A549 (cell line): ENCODE data around the gene PLA2G4A. TPM values are rescaled to one million over a fixed set of nuclear protein-coding genes. Genes with fewer than 3 reads are reported as not detected.
A peak's percentile ranks its signal among the peaks of the same experiment; 100 is the strongest.

Experiments
- ATAC-seq, 2 experiments: fragments of 200-7000 bp in 1 of 2; fragments of >200 bp in 1 of 2; cut with Nextera tagmentation in 1 of 2; cut with Tn5 transposase in 1 of 2; 3 replicates each; pipeline versions ENCODE4 v1.8.0 to v1.9.1; 2018 to 2020; ENCODE audit warnings: mild to moderate bottlenecking in 1 of 2, moderate library complexity in 1 of 2
- CTCF ChIA-PET: fragments of 300-600 bp; sonication (Branson Sonifier 250); formaldehyde crosslinking; extraction: SDS; loops from one replicate; lab custom pipeline; 2021; ENCODE audit warnings: antibody characterized with exemption, inconsistent platforms; lab: Yijun Ruan, JAX
- POLR2A ChIA-PET: fragments of 350-600 bp; formaldehyde crosslinking; extraction: SDS; loops from one replicate; lab custom pipeline; 2021; ENCODE audit warnings: antibody characterized with exemption, inconsistent platforms; lab: Yijun Ruan, JAX
- DNase-seq, 2 experiments: peaks; one replicate each; pipeline versions ENCODE4 v3.0.0 to v3.0.0-alpha.2; 2011 to 2016; ENCODE audit warnings: low read depth in 1 of 2, low spot score in 1 of 2
- FAIRE-seq: peaks from 2 replicates; lab custom pipeline; 2011; peaks lifted over from hg19 to GRCh38; lab: Jason Lieb, UNC
- H3K27ac ChIP-seq, 2 experiments: fragments of >200 bp; sonication (Bioruptor Twin); formaldehyde crosslinking; 3 replicates each; pipeline ENCODE4 v1.5.1; 2016 to 2017
- H3K4me1 ChIP-seq: fragments of >200 bp; sonication (Bioruptor Twin); formaldehyde crosslinking; 3 replicates; pipeline ENCODE4 v1.6.1; 2016
- H3K4me2 ChIP-seq: fragments of >200 bp; sonication (Bioruptor Twin); formaldehyde crosslinking; 3 replicates; pipeline ENCODE4 v1.6.1; 2016
- H3K4me3 ChIP-seq: fragments of >200 bp; sonication (Bioruptor Twin); formaldehyde crosslinking; 3 replicates; pipeline ENCODE4 v1.5.1; 2016
- H3K9me3 ChIP-seq: fragments of >200 bp; sonication (Bioruptor Twin); formaldehyde crosslinking; 3 replicates; pipeline ENCODE4 v1.6.1; 2016
- BHLHE40 ChIP-seq: IDR thresholded peaks from 2 replicates; pipeline ENCODE4 v1.6.1; 2012; ENCODE audit warnings: low read depth, low read length, inconsistent platforms
- CBX2 ChIP-seq: fragments of 200-600 bp; sonication (generic); IDR thresholded peaks from 2 replicates; pipeline ENCODE4 v1.6.1; 2016; ENCODE audit warnings: low read depth, mild to moderate bottlenecking, borderline replicate concordance
- CBX8 ChIP-seq: fragments of 200-600 bp; sonication (generic); IDR thresholded peaks from 2 replicates; pipeline ENCODE4 v1.6.1; 2016
- CHD4 ChIP-seq: fragments of 200-600 bp; sonication (generic); IDR thresholded peaks from 2 replicates; pipeline ENCODE4 v1.6.1; 2016; ENCODE audit warnings: antibody characterized with exemption, mild to moderate bottlenecking, borderline replicate concordance
- EHF ChIP-seq: fragments of 250-450 bp; sonication (Bioruptor Pico); IDR thresholded peaks from 2 replicates; pipeline ENCODE4 v1.5.0; 2020; ENCODE audit warnings: mild to moderate bottlenecking
- EHMT2 ChIP-seq: fragments of 200-600 bp; sonication (generic); IDR thresholded peaks from 2 replicates; pipeline ENCODE4 v1.6.1; 2016; ENCODE audit warnings: antibody characterized with exemption, low read depth, mild to moderate bottlenecking, moderate library complexity
- EP300 ChIP-seq, 2 experiments: fragments of >200 bp; sonication (Bioruptor Twin); formaldehyde crosslinking; IDR thresholded peaks; 2 replicates in 1 of 2; 3 replicates in 1 of 2; pipeline ENCODE4 v1.6.1; 2016 to 2017
- ESRRA ChIP-seq: fragments of 150-350 bp; IDR thresholded peaks from 2 replicates; pipeline ENCODE4 v1.6.1; 2014; ENCODE audit warnings: mild to moderate bottlenecking, low read length, borderline replicate concordance
- FOSB ChIP-seq: fragments of 250-450 bp; sonication (Bioruptor Pico); IDR thresholded peaks from 2 replicates; pipeline ENCODE4 v1.5.0; 2020; ENCODE audit warnings: mild to moderate bottlenecking, moderate library complexity
- FOSL2 ChIP-seq, 2 experiments: fragments of 450-650 bp in 1 of 2; fragments of >200 bp in 1 of 2; sonication (Bioruptor Twin) in 1 of 2; formaldehyde crosslinking; IDR thresholded peaks; 2 replicates each; pipeline versions ENCODE4 v1.5.0 to v1.6.1; 2016 to 2020; ENCODE audit warnings: mild to moderate bottlenecking in 1 of 2, moderate library complexity in 1 of 2
- HOXA7 ChIP-seq: fragments of 250-450 bp; sonication (Bioruptor Pico); IDR thresholded peaks from 2 replicates; pipeline ENCODE4 v1.5.0; 2020; ENCODE audit warnings: mild to moderate bottlenecking, moderate library complexity
- JUNB ChIP-seq: fragments of >200 bp; sonication (Bioruptor Twin); formaldehyde crosslinking; IDR thresholded peaks from 2 replicates; pipeline ENCODE4 v1.6.1; 2016
- MAFK ChIP-seq: fragments of 450-650 bp; IDR thresholded peaks from 2 replicates; pipeline ENCODE4 v1.6.1; 2014; ENCODE audit not compliant: partially characterized antibody
- NPAS2 ChIP-seq: fragments of 250-450 bp; sonication (Bioruptor Pico); IDR thresholded peaks from 2 replicates; pipeline ENCODE4 v1.8.0; 2022; ENCODE audit warnings: mild to moderate bottlenecking, moderate library complexity, borderline replicate concordance
- POLR2AphosphoS2 ChIP-seq: conservative IDR thresholded peaks from 2 replicates; pipeline ENCODE4 v1.6.1; 2012; ENCODE audit warnings: low read length, improper control_type of control experiment, inconsistent platforms
- RAD21 ChIP-seq, 2 experiments: fragments of >200 bp in 1 of 2; sonication (Bioruptor Twin) in 1 of 2; formaldehyde crosslinking in 1 of 2; IDR thresholded peaks in 1 of 2; conservative IDR thresholded peaks in 1 of 2; 2 replicates in 1 of 2; 3 replicates in 1 of 2; pipeline ENCODE4 v1.6.1; 2012 to 2018; ENCODE audit warnings: inconsistent platforms in 1 of 2
- RARB ChIP-seq: fragments of 250-450 bp; sonication (Bioruptor Pico); IDR thresholded peaks from 2 replicates; pipeline ENCODE4 v1.8.0; 2021; ENCODE audit warnings: mild to moderate bottlenecking, moderate library complexity
- SMC3 ChIP-seq: fragments of >200 bp; sonication (Bioruptor Twin); formaldehyde crosslinking; IDR thresholded peaks from 3 replicates; pipeline ENCODE4 v1.6.1; 2018; ENCODE audit warnings: inconsistent platforms
- SREBF2 ChIP-seq: fragments of 450-650 bp; IDR thresholded peaks from 2 replicates; pipeline ENCODE4 v1.6.1; 2014; ENCODE audit warnings: mild to moderate bottlenecking, moderate library complexity
- TP53 ChIP-seq: fragments of 250-450 bp; sonication (Bioruptor Pico); IDR thresholded peaks from 2 replicates; pipeline ENCODE4 v1.5.0; 2021; ENCODE audit warnings: mild to moderate bottlenecking, moderate library complexity
- ZC3H11A ChIP-seq: fragments of 450-650 bp; IDR thresholded peaks from 2 replicates; pipeline ENCODE4 v1.6.1; 2014; ENCODE audit warnings: antibody characterized with exemption, mild to moderate bottlenecking
- ZSCAN20 ChIP-seq: fragments of 250-450 bp; sonication (Bioruptor Pico); IDR thresholded peaks from 2 replicates; pipeline ENCODE4 v1.8.0; 2022; ENCODE audit warnings: mild to moderate bottlenecking, moderate library complexity
- WGBS: methylation state at CpG from one replicate; pipeline ENCODE4 v1.1.6; 2017; ENCODE audit errors: missing lambda C conversion rate; 5-methylcytosine and 5-hydroxymethylcytosine counted together
- polyA plus RNA-seq, 4 experiments: library from polyadenylated mRNA; depleted of rRNA in 3 of 4; stranded (reverse); fragments of >200 nt; fragmentation: RNase III in 1 of 4; extraction: RNeasy Plus Mini Kit Qiagen cat#74134 plus additional on column Dnase treatment in 1 of 4; gene quantifications; 2 replicates in 3 of 4; 3 replicates in 1 of 4; pipeline ENCODE4 v1.2.3, GENCODE V29; 2011 to 2017
- TF ChIP-seq, protein P1 (sequence below): fragments of 450-650 bp; IDR thresholded peaks from 2 replicates; pipeline ENCODE4 v1.6.1; 2014; ENCODE audit warnings: antibody characterized with exemption
- TF ChIP-seq, protein P2 (sequence below): IDR thresholded peaks from 2 replicates; pipeline ENCODE4 v1.6.1; 2012
- TF ChIP-seq, protein P3 (sequence below): fragments of 250-450 bp; sonication (Bioruptor Pico); IDR thresholded peaks from 2 replicates; pipeline ENCODE4 v1.5.0; 2021; ENCODE audit warnings: mild to moderate bottlenecking, moderate library complexity, borderline replicate concordance
- TF ChIP-seq, protein P4 (sequence below): fragments of 200-600 bp; sonication (generic); IDR thresholded peaks from 2 replicates; pipeline ENCODE4 v1.6.1; 2016; ENCODE audit warnings: antibody characterized with exemption, mild to moderate bottlenecking, moderate library complexity
- TF ChIP-seq, protein P5 (sequence below): IDR thresholded peaks from 2 replicates; pipeline ENCODE4 v1.6.1; 2012; ENCODE audit warnings: low read depth, borderline replicate concordance
- TF ChIP-seq, protein P6 (sequence below): fragments of >200 bp; sonication (Bioruptor Twin); formaldehyde crosslinking; IDR thresholded peaks from 3 replicates; pipeline ENCODE4 v1.5.1; 2016

The PLA2G4A gene
- polyA plus RNA-seq, 2 of the 4 experiments (the other 2 are of a cell fraction): 26.3 to 80.4 TPM

DNA sequence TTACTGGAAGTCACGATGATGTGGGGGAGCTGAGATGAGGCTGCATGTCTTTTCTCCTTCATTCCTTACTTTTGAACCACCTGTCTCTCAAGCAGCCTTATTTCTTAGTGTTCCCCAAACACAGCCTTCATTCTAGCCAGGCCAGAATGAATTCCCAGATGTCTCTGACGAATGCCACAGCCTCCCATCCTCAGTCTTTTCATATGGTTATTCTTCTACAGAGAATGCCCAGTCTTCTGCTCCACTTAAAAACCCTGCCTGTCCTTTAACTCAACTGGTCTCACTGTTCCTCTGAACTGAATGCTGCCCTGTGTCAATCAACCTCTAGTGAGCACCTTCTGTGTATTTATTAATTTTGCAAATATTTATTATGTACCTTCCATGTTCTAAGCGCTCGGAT is 156.2 kb downstream of the PLA2G4A start:
- H3K27ac ChIP-seq: peak overlapping the region; percentile 39 to 70; a peak in 5 of 6 replicates
- no peak overlapping the region for H3K4me2 ChIP-seq
- FAIRE-seq (no peak), DNase-seq (no peak)
- H3K4me1 ChIP-seq: peaks cover 6% of the 10 kb centered on the region; the same call in 1 of the 3 replicates
- H3K9me3 ChIP-seq: no peaks in the 10 kb centered on the region
- TF ChIP-seq HOXA7 (no peak), POLR2AphosphoS2 (no peak), TP53 (CRISPR knock-in tag) (no peak), RARB (no peak), JUNB (no peak), ZC3H11A (no peak), EP300 (IDR thresholded peaks at IDR 0.05) (no peak), CHD4 (no peak), EHF (CRISPR knock-in tag) (no peak)
- TF ChIP-seq, protein P1, sequence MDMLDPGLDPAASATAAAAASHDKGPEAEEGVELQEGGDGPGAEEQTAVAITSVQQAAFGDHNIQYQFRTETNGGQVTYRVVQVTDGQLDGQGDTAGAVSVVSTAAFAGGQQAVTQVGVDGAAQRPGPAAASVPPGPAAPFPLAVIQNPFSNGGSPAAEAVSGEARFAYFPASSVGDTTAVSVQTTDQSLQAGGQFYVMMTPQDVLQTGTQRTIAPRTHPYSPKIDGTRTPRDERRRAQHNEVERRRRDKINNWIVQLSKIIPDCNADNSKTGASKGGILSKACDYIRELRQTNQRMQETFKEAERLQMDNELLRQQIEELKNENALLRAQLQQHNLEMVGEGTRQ: no peak
- TF ChIP-seq, protein P2, sequence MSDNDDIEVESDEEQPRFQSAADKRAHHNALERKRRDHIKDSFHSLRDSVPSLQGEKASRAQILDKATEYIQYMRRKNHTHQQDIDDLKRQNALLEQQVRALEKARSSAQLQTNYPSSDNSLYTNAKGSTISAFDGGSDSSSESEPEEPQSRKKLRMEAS: no peak
- TF ChIP-seq, protein P3, sequence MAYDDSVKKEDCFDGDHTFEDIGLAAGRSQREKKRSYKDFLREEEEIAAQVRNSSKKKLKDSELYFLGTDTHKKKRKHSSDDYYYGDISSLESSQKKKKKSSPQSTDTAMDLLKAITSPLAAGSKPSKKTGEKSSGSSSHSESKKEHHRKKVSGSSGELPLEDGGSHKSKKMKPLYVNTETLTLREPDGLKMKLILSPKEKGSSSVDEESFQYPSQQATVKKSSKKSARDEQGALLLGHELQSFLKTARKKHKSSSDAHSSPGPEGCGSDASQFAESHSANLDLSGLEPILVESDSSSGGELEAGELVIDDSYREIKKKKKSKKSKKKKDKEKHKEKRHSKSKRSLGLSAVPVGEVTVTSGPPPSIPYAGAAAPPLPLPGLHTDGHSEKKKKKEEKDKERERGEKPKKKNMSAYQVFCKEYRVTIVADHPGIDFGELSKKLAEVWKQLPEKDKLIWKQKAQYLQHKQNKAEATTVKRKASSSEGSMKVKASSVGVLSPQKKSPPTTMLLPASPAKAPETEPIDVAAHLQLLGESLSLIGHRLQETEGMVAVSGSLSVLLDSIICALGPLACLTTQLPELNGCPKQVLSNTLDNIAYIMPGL (CRISPR knock-in tag): no peak
- TF ChIP-seq, all 56 proteins: peak for 0
- ChIA-PET POLR2A (no interaction called here), CTCF (interaction anchor here (1.0 to 2.5 kb wide), 5 partner anchors 68 to 682 kb away, joined by 3 to 11 read pairs (median 3); partner anchors contain the start of genes ODR4 and TPR)
- WGBS: 86% methylated on average over 4 of the region's 4 CpGs
- no peak for ATAC-seq
- no peak overlapping the region for H3K4me3 ChIP-seq

DNA sequence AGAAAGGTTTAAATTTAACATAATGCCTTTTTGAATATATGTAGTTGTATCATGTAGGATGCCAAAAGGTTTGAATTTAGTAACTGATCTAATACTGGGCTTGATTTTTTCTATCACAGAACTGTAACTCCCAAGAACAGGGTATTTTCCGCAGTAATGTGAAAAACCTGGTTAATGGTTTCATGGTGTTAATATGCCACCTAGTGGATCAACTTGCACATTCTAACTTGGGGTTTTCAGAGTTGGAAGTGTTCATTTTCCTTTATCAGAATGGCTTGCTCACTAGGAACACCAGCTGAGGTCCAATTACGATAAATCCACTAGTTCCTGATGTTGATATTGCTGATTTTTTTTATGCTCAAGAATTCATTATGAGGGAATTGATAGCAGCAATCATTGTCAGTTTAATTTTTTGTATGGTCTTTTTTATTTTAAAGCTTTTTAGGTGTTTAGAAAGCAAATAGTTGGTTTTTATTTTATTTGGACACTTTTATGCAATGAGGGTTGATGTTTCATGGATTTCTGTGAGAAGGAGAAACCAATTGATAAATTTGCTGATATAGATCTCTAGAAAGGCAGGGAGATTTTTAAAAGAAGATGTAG is 157.2 kb downstream of the PLA2G4A start:
- ATAC-seq: peak; percentile 85 to 91
- 1% methylated on average over 2 of the region's 2 CpGs for WGBS
- Histone ChIP-seq H3K27ac (peak overlapping the region; percentile 39 to 63; a peak in 2 of 6 replicates), H3K9me3 (no peaks in the 10 kb centered on the region), H3K4me2 (peak overlapping the region; percentile 22; the same call in 2 of the 3 replicates), H3K4me1 (peaks cover 6% of the 10 kb centered on the region; the same call in 1 of the 3 replicates), H3K4me3 (no peak overlapping the region)
- CTCF ChIA-PET: interaction anchor here (0.6 to 2.8 kb wide), 33 partner anchors 9 to 611 kb away, joined by 3 to 28 read pairs (median 5); partner anchors contain the start of genes ODR4, PTGS2 and TPR
- POLR2A ChIA-PET: interaction anchor here (1.6 kb wide), 1 partner anchor 611 kb away, joined by 6 read pairs; the partner anchor contains the start of gene TPR
- FAIRE-seq: peak; percentile 95
- peak; percentile 33 to 62 for DNase-seq
- TF ChIP-seq EP300 (IDR thresholded peaks at IDR 0.05): no peak
- no peak for TF ChIP-seq MAFK
- no peak for TF ChIP-seq BHLHE40
- TF ChIP-seq, protein P4, sequence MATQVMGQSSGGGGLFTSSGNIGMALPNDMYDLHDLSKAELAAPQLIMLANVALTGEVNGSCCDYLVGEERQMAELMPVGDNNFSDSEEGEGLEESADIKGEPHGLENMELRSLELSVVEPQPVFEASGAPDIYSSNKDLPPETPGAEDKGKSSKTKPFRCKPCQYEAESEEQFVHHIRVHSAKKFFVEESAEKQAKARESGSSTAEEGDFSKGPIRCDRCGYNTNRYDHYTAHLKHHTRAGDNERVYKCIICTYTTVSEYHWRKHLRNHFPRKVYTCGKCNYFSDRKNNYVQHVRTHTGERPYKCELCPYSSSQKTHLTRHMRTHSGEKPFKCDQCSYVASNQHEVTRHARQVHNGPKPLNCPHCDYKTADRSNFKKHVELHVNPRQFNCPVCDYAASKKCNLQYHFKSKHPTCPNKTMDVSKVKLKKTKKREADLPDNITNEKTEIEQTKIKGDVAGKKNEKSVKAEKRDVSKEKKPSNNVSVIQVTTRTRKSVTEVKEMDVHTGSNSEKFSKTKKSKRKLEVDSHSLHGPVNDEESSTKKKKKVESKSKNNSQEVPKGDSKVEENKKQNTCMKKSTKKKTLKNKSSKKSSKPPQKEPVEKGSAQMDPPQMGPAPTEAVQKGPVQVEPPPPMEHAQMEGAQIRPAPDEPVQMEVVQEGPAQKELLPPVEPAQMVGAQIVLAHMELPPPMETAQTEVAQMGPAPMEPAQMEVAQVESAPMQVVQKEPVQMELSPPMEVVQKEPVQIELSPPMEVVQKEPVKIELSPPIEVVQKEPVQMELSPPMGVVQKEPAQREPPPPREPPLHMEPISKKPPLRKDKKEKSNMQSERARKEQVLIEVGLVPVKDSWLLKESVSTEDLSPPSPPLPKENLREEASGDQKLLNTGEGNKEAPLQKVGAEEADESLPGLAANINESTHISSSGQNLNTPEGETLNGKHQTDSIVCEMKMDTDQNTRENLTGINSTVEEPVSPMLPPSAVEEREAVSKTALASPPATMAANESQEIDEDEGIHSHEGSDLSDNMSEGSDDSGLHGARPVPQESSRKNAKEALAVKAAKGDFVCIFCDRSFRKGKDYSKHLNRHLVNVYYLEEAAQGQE: no peak
- TF ChIP-seq, protein P5, sequence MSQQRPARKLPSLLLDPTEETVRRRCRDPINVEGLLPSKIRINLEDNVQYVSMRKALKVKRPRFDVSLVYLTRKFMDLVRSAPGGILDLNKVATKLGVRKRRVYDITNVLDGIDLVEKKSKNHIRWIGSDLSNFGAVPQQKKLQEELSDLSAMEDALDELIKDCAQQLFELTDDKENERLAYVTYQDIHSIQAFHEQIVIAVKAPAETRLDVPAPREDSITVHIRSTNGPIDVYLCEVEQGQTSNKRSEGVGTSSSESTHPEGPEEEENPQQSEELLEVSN: no peak
- no peak for TF ChIP-seq EHMT2
- peak; percentile 95 for TF ChIP-seq SMC3
- TF ChIP-seq ZSCAN20 (CRISPR knock-in tag): no peak
- TF ChIP-seq RAD21 (conservative IDR thresholded peaks at IDR 0.05 in 1 of 2, IDR thresholded peaks at IDR 0.05 in 1 of 2): peak; percentile 96 to 97
- no peak for TF ChIP-seq NPAS2 (CRISPR knock-in tag)
- TF ChIP-seq, protein P6, sequence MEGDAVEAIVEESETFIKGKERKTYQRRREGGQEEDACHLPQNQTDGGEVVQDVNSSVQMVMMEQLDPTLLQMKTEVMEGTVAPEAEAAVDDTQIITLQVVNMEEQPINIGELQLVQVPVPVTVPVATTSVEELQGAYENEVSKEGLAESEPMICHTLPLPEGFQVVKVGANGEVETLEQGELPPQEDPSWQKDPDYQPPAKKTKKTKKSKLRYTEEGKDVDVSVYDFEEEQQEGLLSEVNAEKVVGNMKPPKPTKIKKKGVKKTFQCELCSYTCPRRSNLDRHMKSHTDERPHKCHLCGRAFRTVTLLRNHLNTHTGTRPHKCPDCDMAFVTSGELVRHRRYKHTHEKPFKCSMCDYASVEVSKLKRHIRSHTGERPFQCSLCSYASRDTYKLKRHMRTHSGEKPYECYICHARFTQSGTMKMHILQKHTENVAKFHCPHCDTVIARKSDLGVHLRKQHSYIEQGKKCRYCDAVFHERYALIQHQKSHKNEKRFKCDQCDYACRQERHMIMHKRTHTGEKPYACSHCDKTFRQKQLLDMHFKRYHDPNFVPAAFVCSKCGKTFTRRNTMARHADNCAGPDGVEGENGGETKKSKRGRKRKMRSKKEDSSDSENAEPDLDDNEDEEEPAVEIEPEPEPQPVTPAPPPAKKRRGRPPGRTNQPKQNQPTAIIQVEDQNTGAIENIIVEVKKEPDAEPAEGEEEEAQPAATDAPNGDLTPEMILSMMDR: peak; percentile 93
- no peak for TF ChIP-seq TP53 (CRISPR knock-in tag)
- no peak for TF ChIP-seq FOSB
- TF ChIP-seq CBX2: no peak
- TF ChIP-seq FOSL2 (IDR thresholded peaks at IDR 0.05): no peak
- TF ChIP-seq FOSL2 (CRISPR knock-in tag; IDR thresholded peaks at IDR 0.05): no peak
- no peak for TF ChIP-seq CBX8
- no peak for TF ChIP-seq ESRRA
- no peak for TF ChIP-seq POLR2AphosphoS2
- TF ChIP-seq SREBF2: no peak
